Measurements from ENCODE around the gene FBF1. TPM values are rescaled to one million over a fixed set of nuclear protein-coding genes. Genes with fewer than 3 reads are reported as not detected.

FBF1 gene
- total RNA-seq, 1 donor from 2014 or later = 20.4 TPM

DNA sequence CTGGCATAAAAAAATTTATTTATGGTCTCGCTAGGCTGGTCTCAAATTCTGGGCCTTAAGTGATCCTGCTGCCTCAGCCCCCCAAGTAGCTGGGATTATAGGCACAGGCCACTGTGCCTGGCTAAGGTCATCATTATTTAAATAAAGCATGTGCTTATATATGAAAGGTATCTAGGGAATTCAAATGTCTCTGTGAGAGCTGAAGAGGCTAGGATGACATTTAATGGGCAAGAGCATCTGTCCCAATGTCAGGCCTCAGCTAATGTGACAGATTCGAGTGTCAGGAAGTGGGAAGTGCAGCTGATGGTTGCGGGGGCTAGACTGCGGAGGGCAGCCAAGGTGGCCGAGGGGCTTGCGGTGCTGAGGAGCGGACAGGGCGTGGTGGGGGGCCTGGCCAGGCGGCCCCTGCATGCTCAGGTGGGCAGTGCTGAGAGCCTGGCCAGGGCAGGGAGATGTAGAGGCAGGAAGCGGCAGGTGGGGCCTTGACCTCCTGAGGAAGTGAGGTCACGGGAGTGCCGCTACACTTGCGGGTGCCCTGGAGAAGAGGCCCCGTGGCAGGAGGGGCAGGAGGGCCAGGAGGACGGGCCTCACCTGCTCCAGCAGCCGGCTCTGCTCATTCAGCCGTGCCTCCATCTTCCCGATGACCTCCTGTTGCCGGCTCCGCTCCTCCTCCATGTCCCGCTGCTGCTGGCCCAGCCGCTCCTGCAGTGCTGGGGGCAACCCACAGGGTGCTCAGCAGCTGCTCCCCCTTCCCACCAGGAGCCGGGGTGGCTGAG is 23.5 kb downstream of the FBF1 start:
- intact Hi-C loops (cut with micrococcal nuclease) = no loop called here

DNA sequence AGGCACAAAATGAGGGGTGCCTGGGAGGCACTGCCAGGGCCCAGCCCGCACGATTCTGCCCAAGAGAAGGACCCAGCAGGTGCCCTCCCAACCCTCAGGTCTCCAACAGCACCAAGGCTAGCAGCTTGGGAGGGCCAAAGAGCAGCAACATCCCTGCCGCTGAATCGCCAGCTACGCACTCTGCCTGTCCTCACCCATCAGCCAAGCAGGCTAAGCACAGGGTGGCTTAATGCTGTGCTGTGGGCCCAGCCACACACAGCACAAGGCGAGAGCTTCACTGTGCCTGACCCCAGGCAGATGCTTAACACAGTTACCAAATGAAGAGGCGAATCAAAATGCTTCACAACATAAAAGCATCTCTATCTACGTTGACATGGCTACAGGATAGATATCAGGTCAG is 25.6 kb downstream of the FBF1 start:
- intact Hi-C loops (cut with micrococcal nuclease) = no loop called here

DNA sequence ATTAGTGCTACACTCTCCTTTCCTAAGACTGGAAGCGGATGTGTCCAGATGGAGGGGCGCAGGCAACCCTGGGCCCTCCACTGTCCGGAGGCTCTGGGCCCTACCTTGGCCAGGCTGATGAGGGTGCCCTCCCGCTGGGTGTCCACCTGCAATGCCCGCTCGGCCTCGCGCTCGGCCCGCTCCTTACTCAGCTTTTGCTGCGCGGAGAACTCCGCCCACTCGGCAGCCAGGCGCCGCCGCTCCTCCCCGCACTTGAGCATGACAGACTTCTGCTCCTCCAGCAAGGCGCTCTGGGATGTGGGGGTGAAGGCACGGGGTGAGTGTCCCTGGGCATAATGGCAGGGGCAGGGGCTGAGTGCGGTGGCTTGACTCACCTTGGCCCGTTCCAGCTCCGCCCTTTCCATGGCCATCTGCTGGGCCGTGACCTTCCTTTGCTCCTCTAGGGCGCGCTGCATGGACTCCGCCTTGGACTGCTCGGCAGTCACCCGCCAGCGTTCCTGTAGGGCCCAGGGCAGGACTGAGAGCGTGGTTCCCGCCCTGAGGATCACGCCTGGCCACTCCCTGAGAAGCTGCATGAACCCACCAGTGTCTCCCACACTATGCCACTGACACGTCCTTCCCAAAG is 26.1 kb downstream of the FBF1 start:
- intact Hi-C loops (cut with micrococcal nuclease) = no loop called here

DNA sequence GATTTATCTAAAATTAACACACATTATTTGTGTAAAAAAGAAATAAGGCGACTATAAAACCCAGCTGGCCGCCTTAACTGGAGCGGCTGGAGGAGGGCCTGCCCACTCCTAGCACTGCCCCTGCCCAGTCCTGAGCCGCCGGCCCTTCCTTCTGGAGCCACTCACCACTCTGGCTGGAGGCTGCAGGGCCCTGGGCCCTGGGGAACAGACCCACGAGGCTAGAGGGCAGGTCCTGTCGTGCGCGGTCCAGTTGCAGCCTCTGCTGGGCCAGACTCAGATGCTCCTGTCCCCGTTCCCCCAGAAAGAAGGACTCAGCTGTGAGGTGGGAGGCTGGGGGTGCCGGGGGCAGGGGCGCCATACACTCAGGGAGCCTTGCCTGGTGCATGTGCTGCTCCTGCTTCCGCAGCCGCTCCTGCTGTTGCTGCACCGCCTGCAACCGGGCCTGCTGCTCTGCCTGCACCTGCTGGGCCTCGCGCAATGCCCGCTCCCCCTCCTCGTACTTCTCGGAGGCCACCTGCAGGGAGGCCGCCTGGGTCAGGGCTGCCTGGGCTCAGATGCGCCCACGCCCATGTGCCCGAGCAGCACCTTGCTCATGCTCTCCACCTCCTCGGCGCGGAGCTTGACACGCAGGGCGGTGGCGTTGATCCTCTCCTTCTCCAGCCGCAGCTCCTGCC is 27.2 kb downstream of the FBF1 start:
- intact Hi-C loops (cut with micrococcal nuclease) = no loop called here

DNA sequence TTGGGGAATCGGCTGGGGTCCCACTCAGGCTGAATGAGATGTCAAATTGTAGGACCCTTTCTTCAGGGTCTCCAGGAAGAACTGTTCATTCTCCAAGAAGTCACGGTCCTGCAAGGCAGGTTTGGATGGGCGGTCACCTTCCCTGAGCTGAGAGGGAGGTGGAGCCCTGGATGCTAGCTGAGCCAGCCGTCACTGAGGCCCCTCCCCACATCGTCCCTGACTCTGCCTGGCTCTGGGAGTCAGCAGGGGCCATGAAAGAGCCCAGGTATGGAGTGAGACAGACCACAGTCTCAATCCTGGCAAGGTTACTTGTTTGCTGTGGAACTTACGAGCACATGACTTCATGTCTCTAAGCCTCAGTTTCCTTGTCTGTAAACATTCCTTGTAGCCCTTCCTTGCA is 30.1 kb downstream of the FBF1 start:
- intact Hi-C loops (cut with micrococcal nuclease) = no loop called here

DNA sequence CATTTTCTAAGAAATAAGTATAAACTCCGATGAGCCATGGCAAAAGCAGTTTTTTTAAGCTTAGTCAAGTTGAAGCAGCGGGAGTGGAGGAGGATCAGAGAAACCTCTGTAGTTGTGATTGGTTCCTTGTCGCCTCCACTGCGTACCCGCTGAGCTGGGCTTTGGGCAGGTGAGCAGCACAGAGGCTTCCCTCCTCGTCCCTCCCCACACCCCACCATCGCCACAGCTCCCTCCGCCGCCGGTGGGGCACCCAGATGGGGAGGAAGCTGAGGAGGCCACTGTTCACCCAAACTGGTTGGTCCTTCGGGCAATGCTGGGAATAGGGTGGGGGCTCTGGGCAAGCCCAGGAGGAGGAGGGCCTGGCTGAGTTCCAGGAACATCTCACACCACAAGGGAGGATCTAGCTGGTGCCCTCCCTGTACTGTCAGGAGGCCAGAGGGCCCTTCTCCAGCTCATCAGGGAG is 31.0 kb downstream of the FBF1 start:
- intact Hi-C loops (cut with micrococcal nuclease) = no loop called here

DNA sequence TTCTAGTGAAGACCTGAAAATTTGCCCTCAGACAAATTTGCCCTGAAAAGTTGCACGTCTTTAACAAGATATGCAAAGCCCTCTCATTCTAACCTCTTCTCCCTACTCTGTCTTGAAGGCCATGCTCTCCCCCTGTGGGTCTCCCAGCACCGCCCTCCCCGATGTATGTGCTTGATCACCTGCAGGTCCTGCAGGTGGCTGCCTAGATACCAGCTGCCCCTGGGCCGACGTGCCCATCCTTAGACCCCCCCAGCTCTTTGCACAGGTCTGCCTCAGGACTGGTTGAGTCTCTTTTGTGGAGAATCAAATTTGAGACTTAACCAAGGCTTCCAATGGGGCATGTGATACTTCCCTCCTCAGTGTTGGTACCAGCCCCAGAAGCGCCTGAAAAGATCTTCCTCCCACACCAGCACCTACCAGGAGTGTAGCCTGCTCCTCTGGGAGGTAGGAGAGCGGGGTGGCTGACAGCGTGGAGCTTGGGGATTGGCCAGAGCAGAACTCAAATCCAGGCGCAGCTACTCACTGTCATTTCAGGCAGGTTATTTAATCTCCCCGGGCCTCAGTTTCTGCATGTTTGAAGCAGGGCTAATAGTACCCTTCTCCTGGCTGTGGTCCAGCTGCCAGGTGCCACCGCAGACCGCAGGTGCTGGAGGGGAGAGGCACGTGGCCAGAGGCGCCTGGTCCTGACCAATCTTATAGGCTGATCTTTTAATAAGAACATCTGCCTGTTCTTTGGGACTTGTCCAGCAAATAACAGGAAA is 31.6 kb downstream of the FBF1 start:
- intact Hi-C loops (cut with micrococcal nuclease) = no loop called here

DNA sequence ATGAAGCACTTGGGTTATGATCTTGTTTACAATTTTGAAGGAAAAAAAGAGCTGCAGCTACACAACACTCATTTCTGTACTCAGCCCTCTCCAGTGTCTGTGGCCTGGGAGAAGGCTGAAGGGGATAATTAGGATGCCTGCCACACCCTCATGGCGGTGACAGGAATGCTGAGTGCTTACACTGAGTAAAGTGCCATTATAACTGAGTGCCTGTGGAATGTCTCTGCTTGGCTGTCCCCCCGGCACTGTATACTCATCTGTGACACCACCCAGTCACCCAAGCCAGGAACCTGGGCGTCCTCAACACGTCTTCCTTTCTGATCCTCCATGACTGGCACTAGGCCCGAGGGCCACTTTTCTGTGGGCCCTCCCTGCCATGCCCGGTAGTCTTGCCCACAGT is 32.6 kb downstream of the FBF1 start:
- intact Hi-C loops (cut with micrococcal nuclease) = no loop called here

DNA sequence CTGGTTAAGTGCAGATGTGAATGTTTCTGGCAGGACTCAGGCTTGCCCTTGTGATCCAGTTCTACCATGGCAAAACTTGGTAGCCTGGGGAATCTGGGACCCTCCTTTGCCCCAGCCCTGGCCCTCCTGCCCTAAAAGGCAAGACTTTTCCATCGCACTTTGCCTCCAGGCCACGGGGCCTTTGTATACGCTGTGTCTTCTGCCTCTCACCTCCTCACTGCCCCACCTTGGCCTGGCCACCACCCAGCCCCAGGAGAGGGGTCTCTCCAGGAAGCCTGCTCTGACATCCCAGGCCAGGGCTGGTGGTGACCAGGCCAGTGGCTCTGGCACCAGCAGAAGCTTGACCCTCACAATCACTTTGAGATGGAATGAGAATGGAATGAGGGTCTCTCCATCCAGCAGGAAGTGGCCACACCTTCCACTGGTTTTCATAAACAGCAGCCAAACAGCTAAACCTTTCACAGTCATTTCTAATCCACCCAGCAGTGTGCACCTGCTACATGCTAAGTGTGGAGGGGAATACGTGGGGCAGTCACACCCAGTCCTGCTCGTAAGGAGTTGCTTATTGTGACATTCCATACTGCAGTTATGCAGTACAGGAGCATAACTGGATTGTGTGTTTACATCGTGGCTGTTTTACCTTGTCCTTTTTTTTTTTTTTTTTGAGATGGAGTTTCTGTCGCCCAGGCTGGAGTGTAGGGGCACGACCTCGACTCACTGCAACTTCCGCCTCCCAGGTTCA is 34.5 kb downstream of the FBF1 start:
- intact Hi-C loops (cut with micrococcal nuclease) = no loop called here

DNA sequence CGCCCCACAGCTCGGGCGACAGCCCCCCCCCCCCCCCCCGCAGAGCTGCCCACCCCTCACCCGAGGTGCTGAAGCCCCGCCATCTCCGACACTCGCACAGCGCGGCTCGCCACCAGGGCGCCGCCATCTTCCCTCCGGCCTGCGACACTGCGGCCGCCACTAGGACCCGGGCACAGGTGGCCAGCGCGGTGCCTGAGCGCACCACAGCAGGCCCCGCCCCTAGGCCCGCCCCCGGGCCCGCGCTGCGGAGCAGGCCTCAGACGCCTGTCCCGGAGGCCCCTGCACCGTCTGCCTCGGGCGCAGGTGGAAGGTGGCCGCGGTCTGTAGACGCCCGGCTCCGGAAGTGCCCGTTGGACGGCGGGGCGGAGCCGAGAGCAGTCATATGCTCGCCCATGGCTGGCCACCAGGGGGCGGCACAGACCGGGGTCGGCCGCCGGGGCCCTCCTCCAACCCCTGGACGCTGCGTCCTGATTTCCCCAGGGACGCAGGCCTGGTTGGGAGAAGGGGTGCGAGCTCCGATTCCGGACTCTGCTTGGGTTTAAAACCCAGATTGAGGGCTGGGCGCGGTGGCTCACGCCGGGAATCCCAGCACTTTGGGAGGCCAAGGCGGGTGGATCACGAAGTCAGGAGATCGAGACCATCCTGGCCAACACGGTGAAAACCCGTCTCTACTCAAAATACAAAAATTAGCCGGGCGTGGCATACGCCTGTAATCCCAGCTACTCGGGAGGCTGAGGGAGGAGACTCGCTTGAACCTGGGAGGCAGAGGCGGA is 35.9 kb downstream of the FBF1 start, which contains the start of gene MRPL38:
TSS of gene MRPL38 (minus strand) at position 136 of the 773 bp plus-strand sequence. CDS start at position 127, 9 bp downstream.
- intact Hi-C loops (cut with micrococcal nuclease) = loop anchor here (1.0 to 2.0 kb wide), 5 partner anchors 9 to 100 kb away; partner anchors contain the start of genes ACOX1, FBF1, TEN1 and TRIM65

DNA sequence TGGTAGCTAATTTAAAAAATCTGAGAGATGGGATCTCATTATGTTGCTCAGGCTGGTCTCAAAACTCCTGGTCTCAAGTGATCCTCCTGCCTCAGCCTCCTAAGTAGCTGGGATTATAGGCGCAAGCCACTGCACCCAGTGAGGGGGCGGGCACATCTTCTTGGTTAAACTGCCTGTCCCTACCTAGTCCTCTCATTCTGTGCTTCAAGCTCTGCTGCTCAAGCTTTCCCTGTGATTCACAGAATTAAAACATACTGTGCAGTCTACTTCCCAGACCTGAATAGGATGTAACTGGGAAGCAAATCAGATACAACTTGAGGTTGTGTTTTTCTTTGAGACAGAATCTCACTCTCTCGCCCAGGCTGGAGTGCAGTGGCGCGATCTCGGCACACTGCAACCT is 38.4 kb downstream of the FBF1 start:
- intact Hi-C loops (cut with micrococcal nuclease) = no loop called here

DNA sequence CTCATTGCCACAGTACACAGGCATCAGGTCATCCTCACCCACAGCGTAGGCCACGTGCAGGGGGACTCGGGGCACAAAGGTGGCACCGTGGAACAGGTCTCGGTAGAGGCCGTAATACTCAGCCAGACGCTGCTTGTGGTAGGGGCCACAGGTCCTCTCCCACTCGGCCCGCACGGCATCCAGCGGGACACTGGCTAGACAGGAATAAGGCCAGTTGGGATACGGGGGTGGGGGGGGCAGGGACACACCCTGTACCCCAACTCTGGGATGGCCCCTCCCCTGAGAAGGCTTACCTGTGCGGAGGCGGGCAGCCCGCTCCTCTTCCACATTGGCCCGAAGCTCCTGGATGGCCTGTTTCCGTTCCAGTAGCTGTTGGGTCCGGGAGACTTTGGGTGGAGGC is 39.1 kb downstream of the FBF1 start:
- intact Hi-C loops (cut with micrococcal nuclease) = no loop called here

DNA sequence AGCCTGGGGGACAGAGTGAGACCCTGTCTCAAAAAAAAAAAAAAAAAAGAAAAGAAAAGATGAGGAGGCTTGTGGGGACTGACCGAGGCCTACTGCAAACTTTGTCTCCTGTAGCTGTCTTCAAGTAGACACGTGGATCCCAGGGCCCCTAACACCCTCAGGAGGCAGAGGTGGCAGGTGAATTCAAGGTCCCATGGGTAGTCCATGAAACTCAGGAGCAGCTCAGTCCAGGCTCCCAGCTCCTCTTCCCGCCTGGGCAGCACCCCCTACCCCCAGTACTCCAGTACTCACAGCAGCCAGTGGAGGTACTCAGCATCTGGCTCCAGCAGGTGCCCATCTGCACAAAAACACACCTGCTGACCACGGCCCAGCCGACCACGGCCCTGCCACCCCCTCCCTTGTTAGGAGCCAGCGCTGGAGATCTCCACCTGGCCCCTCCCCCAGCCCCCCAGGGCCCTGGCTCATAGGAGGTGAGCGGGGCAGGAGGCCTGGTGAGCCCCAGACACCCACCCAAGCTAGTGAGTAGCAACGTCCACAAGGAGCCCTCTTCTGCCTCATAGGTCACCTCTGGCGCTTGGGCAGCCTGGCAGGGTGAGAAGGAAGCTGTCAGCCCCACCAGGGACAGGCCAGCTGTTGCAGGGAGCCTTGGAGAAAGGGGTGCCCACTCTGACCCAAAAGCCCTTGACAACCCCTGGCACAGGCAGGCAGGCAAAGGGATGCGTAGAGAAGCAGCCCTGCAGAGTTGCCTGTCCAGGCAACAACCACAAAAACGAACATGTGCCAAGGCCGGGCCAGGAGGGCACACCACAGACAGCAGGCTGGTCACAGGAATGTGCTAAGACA is 39.9 kb downstream of the FBF1 start:
- intact Hi-C loops (cut with micrococcal nuclease) = no loop called here

DNA sequence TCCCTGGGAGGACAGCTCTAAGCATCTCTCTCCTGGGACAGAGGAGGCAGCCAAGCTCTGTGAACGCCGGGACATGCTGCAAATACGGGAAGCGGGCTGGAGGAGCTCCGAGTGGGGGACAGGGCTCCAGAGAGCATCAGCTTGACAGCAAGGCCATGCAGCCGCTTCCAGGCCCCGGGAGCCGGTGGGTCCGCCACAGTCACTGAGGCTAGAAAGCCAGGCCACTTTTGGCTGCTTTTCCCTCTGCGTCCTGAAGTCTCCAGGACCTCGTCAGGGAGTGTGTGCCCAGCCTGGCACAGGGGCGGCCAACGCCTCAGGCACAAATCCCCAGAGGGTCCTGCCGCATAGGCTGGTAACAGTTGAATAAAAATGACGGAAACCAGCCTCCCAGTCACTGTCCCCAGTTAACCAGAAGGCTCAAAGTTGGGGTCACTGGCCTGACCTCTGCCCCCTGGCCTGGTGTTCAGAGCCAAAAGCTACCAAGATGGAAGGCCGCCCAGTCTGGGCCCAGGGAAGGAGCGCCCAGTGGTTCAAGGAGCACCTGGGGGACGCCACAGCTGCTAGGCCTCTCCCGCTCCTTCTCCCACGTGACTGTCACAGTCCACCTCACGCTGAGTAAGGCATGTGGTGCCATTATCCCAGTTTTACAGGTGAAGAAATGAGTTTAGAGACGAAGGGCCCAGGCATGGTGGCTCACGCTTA is 40.9 kb downstream of the FBF1 start:
- intact Hi-C loops (cut with micrococcal nuclease) = no loop called here

DNA sequence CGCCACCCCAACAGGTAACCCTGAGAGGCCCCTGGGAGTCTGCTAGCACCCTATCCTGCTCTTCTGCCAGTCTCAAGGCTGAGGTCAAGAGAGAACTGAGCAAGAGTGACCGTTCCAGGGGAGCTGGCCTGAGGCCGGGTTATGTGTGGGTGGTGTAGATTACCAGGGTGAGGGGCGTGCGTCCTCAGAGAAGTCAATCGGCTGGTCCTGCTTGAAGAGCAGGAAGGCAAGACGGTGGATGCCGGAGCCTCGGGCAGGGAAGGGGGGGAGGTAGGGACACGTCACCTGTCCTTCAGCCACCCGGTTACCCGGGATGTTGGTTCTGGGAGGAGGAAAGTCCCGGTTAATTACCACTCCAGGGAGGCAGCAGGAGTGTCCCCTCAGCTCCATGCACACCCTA is 41.5 kb downstream of the FBF1 start:
- intact Hi-C loops (cut with micrococcal nuclease) = no loop called here

DNA sequence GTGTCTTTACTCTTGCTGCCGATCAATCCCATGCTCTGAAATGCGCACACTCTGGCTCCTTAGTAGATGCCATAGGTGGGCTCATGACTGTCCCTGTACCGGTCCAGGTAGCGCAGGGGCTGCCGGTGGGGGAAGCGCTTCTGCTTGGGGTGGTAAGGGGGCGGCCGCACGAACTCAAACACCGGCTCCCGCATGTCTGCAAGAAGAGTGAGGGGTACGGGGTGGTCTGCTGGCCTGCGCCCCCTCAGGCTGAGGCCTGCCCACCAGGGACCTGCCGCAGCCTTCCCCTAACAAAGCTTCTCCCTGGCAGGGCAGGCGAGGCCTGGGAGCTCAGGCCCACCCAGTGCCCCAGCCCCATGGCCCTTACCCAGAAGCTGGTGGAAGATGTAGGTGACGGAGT is 42.1 kb downstream of the FBF1 start:
- intact Hi-C loops (cut with micrococcal nuclease) = no loop called here

DNA sequence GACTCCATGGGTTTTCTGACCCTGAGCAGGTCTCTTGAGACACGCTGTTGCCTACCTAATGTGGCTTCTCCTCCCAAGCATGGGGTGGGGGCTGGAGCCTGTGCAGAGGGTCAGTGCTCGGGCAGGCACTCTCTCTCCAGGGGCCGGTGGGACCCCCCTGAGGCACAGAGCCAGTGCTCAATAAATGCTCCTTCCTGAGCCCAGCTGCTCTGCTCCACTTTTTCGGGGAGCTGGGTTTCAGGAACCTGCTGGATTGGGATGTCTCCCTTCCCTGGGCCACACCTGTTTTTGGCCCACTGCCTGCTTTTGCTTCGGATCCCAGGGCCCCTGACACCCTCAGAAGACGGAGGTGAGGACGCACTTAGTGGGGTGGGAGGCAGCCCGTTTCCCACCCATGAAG is 42.8 kb downstream of the FBF1 start:
- intact Hi-C loops (cut with micrococcal nuclease) = no loop called here

Measured in T-helper 2 cell treated with Interferon-gamma antibody and Interleukin-4, amounts not matched to agents 100 ng/mL and 5 ng/mL, for 36 hours (primary cell).